ENCODE results near the gene SLC2A5.

SLC2A5 gene

GRCh38 chr1:9061252-9061960 lies 8.0 kb downstream of the SLC2A5 start:
- DNase-seq, result no peak

- no peak for DNase-seq
Measured at GRCh38 chr1:9059891-9060744, 9.3 kb downstream of the SLC2A5 start.

- DNase-seq, result no peak
Measured at GRCh38 chr1:9058465-9058864, 11.0 kb downstream of the SLC2A5 start.

- no peak for DNase-seq
Measured at GRCh38 chr1:9057851-9058250, 11.6 kb downstream of the SLC2A5 start.

- no peak for DNase-seq
Measured at GRCh38 chr1:9052272-9053049, 17.0 kb downstream of the SLC2A5 start.

GRCh38 chr1:9051379-9051778 lies 18.1 kb downstream of the SLC2A5 start:
- DNase-seq, result no peak

GRCh38 chr1:9050803-9051202 lies 18.6 kb downstream of the SLC2A5 start:
- no peak for DNase-seq

- no peak for DNase-seq
Measured at GRCh38 chr1:9048551-9048950, 20.9 kb downstream of the SLC2A5 start.

- DNase-seq, result no peak
Measured at GRCh38 chr1:9047019-9047418, 22.4 kb downstream of the SLC2A5 start.

GRCh38 chr1:9045861-9046510 lies 23.4 kb downstream of the SLC2A5 start:
- DNase-seq, result no peak

GRCh38 chr1:9044236-9044635 lies 25.2 kb downstream of the SLC2A5 start:
- DNase-seq, result no peak

- no peak for DNase-seq
Measured at GRCh38 chr1:9042272-9042671, 27.2 kb downstream of the SLC2A5 start.

GRCh38 chr1:9041116-9041779 lies 28.2 kb downstream of the SLC2A5 start:
- DNase-seq, result no peak

GRCh38 chr1:9040659-9041030 lies 28.8 kb downstream of the SLC2A5 start:
- no peak for DNase-seq

GRCh38 chr1:9039761-9040658 lies 29.4 kb downstream of the SLC2A5 start:
- no peak for DNase-seq

GRCh38 chr1:9038881-9039760 lies 30.3 kb downstream of the SLC2A5 start:
- DNase-seq, result no peak

- DNase-seq, result no peak
Measured at GRCh38 chr1:9038338-9038650, 31.1 kb downstream of the SLC2A5 start.

GRCh38 chr1:9037476-9038337 lies 31.7 kb downstream of the SLC2A5 start:
- DNase-seq, result no peak

- DNase-seq, result no peak
Measured at GRCh38 chr1:9035226-9035625, 34.2 kb downstream of the SLC2A5 start.

Measured in activated gamma-delta T cell (primary cell).